K562 (cell line): ENCODE data around the gene CDNF. TPM values are rescaled to one million over a fixed set of nuclear protein-coding genes. Genes with fewer than 3 reads are reported as not detected.

Experiments
- CSDE1 ChIP-seq, 2 experiments: fragments of 450-650 bp; IDR thresholded peaks; 2 replicates each; pipeline ENCODE4 v1.6.1; 2016; ENCODE audit warnings: mild to moderate bottlenecking in 1 of 2
- E2F3 ChIP-seq: fragments of 250-450 bp; sonication (Bioruptor Pico); IDR thresholded peaks from 2 replicates; pipeline ENCODE4 v1.4.0; 2020; ENCODE audit warnings: mild to moderate bottlenecking
- ESRRA ChIP-seq: fragments of 450-650 bp; IDR thresholded peaks from 2 replicates; pipeline ENCODE4 v1.6.1; 2014; ENCODE audit warnings: low read depth, mild to moderate bottlenecking, moderate library complexity, borderline replicate concordance
- HDAC8 ChIP-seq: fragments of 450-650 bp; IDR thresholded peaks from 2 replicates; pipeline ENCODE4 v1.6.1; 2016; ENCODE audit warnings: mild to moderate bottlenecking, missing genetic modification characterization, moderate library complexity, missing compliant biosample characterization
- JUN ChIP-seq, 2 experiments: sonication (generic) in 1 of 2; formaldehyde crosslinking in 1 of 2; IDR thresholded peaks; 2 replicates each; pipeline versions ENCODE4 v1.6.1 to v1.8.0; 2012 to 2022; ENCODE audit warnings: borderline replicate concordance in 2 of 2, mild to moderate bottlenecking in 2 of 2, improper control_type of control experiment in 1 of 2, low read depth in 1 of 2, low read length in 1 of 2, missing genetic modification reagents in 1 of 2
- MYC ChIP-seq, 2 experiments: fragments of 250-450 bp in 1 of 2; sonication (Bioruptor Pico) in 1 of 2; IDR thresholded peaks; 2 replicates each; pipeline versions ENCODE4 v1.5.1 to v1.6.1; 2012 to 2021; ENCODE audit warnings: low read depth in 2 of 2, borderline replicate concordance in 1 of 2, improper control_type of control experiment in 1 of 2, low read length in 1 of 2, mild to moderate bottlenecking in 1 of 2, moderate library complexity in 1 of 2
- NCOR1 ChIP-seq: fragments of 450-650 bp; IDR thresholded peaks from 2 replicates; pipeline ENCODE4 v1.6.1; 2016; ENCODE audit warnings: mild to moderate bottlenecking, moderate library complexity
- POLR2A ChIP-seq: fragments of 450-650 bp; conservative IDR thresholded peaks from 2 replicates; pipeline ENCODE4 v1.6.1; 2016
- POLR2B ChIP-seq: fragments of 450-650 bp; IDR thresholded peaks from 2 replicates; pipeline ENCODE4 v1.6.1; 2018; ENCODE audit warnings: low read depth; ENCODE audit not compliant: partially characterized antibody
- SMAD4 ChIP-seq: fragments of 250-450 bp; sonication (Bioruptor Pico); conservative IDR thresholded peaks from 2 replicates; pipeline ENCODE4 v1.8.0; 2021; ENCODE audit warnings: inconsistent platforms, mild to moderate bottlenecking, moderate library complexity
- TAF7 ChIP-seq: fragments of 450-650 bp; IDR thresholded peaks from 2 replicates; pipeline ENCODE4 v1.6.1; 2016; ENCODE audit warnings: missing genetic modification characterization, missing compliant biosample characterization
- ZNF431 ChIP-seq: sonication (generic); formaldehyde crosslinking; IDR thresholded peaks from 2 replicates; pipeline ENCODE4 v1.8.0; 2022; ENCODE audit warnings: mild to moderate bottlenecking, missing genetic modification reagents
- polyA plus RNA-seq, 8 experiments: library from polyadenylated mRNA; depleted of rRNA in 4 of 8; stranded (reverse) in 5 of 8; unstranded in 3 of 8; fragments of >200 nt; fragmentation: Nextera tagmentation in 2 of 8; fragmentation: Illumina TruSeq in 1 of 8; extraction: Ambion mirVana in 2 of 8; extraction: Trizol in 1 of 8; gene quantifications; 2 replicates each; pipeline versions ENCODE4 v1.2.1 to v1.2.3, GENCODE V29; 2011 to 2014; ENCODE audit warnings: inconsistent platforms in 1 of 8, missing spikeins in 1 of 8
- total RNA-seq, 7 experiments: library from RNA; depleted of rRNA in 6 of 7; stranded (reverse); fragments of >200 nt in 6 of 7; fragmentation: Illumina TruSeq in 2 of 7; extraction: Trizol in 2 of 7; gene quantifications; 2 replicates each; pipeline versions ENCODE4 v1.2.1 to v1.2.3, GENCODE V29; 2011 to 2021; ENCODE audit warnings: low replicate concordance in 1 of 7
- TF ChIP-seq, protein P1 (sequence below): fragments of 200-800 bp; sonication (Bioruptor generic); IDR thresholded peaks from 2 replicates; pipeline ENCODE4 v1.6.1; 2017; ENCODE audit warnings: missing genetic modification characterization, missing compliant biosample characterization
- TF ChIP-seq, protein P2 (sequence below): fragments of 450-650 bp; IDR thresholded peaks from 2 replicates; pipeline ENCODE4 v1.6.1; 2016
- TF ChIP-seq, protein P3 (sequence below), 2 experiments: IDR thresholded peaks; 2 replicates each; pipeline ENCODE4 v1.6.1; 2011; ENCODE audit warnings: borderline replicate concordance in 1 of 2, control low read depth in 1 of 2, low read depth in 1 of 2, low read length in 1 of 2, mild to moderate bottlenecking in 1 of 2, mixed read lengths in 1 of 2, moderate library complexity in 1 of 2; ENCODE audit not compliant: insufficient read depth in 1 of 2, insufficient read length in 1 of 2, poor library complexity in 1 of 2, severe bottlenecking in 1 of 2; ENCODE audit errors: extremely low read depth in 1 of 2
- TF ChIP-seq, protein P4 (sequence below): sonication (generic); formaldehyde crosslinking; IDR thresholded peaks from 2 replicates; pipeline ENCODE4 v1.8.1; 2023; ENCODE audit warnings: mild to moderate bottlenecking, missing genetic modification reagents, moderate library complexity
- TF ChIP-seq, protein P5 (sequence below): fragments of 450-650 bp; IDR thresholded peaks from 2 replicates; pipeline ENCODE4 v1.6.1; 2016; ENCODE audit warnings: low read depth, mild to moderate bottlenecking, moderate library complexity
- TF ChIP-seq, protein P6 (sequence below): conservative IDR thresholded peaks from 2 replicates; pipeline ENCODE4 v1.6.1; 2011; ENCODE audit warnings: low read depth, mild to moderate bottlenecking, low read length; ENCODE audit not compliant: control insufficient read depth

CDNF gene
- total and polyA plus RNA-seq, 9 of the 15 experiments (the other 6 are each of a cell fraction or from before 2014, with no cell fraction given): 0.18 to 1.6 (median 0.61) TPM

DNA sequence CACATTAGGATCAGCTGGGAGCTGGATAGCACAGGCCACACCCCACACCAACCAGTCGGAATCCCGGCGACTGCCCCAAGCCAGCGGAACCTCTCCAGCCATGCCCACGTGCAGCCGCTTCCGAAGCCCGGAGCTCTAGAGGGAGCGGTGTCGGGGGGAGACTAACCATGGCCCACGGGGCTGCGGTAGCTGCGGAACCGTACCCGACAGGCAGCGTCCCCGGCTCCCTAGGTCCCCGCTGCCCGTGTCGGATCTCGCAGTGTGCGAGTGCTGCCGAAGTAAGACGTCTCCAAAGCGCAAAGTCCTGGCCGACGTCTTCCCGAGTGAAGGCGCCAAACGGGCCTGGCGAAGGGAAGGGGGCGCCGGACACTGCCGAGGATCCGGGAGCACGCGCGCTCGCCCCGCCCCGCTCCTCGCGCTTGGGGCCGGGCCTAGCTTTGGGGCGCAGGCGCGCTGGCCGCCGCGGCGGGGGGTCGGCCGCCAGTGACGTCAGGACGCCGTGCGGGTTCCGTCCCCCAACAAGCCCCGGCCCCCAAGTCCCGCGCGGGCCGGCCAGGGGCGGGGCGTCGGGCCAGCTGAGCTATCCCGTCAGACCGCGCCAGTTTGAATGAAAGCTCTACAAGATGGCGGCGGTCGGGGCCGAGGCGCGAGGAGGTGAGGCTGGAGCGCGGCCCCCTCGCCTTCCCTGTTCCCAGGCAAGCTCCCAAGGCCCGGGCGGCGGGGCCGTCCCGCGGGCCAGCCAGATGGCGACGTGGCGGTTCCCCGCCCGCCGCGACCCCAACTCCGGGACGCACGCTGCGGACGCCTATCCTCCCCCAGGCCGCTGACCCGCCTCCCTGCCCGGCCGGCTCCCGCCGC is 40.7 kb upstream of the CDNF start, which contains the start of gene SUV39H2 (continued):
- TF ChIP-seq, protein P1, sequence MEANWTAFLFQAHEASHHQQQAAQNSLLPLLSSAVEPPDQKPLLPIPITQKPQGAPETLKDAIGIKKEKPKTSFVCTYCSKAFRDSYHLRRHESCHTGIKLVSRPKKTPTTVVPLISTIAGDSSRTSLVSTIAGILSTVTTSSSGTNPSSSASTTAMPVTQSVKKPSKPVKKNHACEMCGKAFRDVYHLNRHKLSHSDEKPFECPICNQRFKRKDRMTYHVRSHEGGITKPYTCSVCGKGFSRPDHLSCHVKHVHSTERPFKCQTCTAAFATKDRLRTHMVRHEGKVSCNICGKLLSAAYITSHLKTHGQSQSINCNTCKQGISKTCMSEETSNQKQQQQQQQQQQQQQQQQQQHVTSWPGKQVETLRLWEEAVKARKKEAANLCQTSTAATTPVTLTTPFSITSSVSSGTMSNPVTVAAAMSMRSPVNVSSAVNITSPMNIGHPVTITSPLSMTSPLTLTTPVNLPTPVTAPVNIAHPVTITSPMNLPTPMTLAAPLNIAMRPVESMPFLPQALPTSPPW (CRISPR knock-in tag): peak; percentile 83
- TF ChIP-seq, protein P2, sequence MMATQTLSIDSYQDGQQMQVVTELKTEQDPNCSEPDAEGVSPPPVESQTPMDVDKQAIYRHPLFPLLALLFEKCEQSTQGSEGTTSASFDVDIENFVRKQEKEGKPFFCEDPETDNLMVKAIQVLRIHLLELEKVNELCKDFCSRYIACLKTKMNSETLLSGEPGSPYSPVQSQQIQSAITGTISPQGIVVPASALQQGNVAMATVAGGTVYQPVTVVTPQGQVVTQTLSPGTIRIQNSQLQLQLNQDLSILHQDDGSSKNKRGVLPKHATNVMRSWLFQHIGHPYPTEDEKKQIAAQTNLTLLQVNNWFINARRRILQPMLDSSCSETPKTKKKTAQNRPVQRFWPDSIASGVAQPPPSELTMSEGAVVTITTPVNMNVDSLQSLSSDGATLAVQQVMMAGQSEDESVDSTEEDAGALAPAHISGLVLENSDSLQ: peak; percentile 54; the same call in 1 of the 2 replicates
- TF ChIP-seq, protein P3, sequence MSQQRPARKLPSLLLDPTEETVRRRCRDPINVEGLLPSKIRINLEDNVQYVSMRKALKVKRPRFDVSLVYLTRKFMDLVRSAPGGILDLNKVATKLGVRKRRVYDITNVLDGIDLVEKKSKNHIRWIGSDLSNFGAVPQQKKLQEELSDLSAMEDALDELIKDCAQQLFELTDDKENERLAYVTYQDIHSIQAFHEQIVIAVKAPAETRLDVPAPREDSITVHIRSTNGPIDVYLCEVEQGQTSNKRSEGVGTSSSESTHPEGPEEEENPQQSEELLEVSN (IDR thresholded peaks at IDR 0.05; ENCODE audit: borderline replicate concordance in 1 of 2, extremely low read depth in 1 of 2, insufficient read depth in 1 of 2, insufficient read length in 1 of 2, low read depth in 1 of 2, low read length in 1 of 2, poor library complexity in 1 of 2, severe bottlenecking in 1 of 2): peak; percentile 79 to 88
- TF ChIP-seq HDAC8 (tag) (peak; percentile 29; the same call in 1 of the 2 replicates), ZNF431 (CRISPR knock-in tag) (peak; percentile 59; the same call in 1 of the 2 replicates), TAF7 (tag) (peak; percentile 70; the same call in 1 of the 2 replicates), POLR2A (peak; percentile 93), JUN (IDR thresholded peaks at IDR 0.05; ENCODE audit: borderline replicate concordance, low read depth, low read length) (no peak; the same call in 1 of the 2 replicates), JUN (CRISPR knock-in tag; IDR thresholded peaks at IDR 0.05; ENCODE audit: borderline replicate concordance) (0 out of 2 replicates have a peak, but pooled peaks have one; percentile 38), E2F3 (CRISPR knock-in tag) (0 out of 2 replicates have a peak, but pooled peaks have one; percentile 48), SMAD4 (CRISPR knock-in tag) (peak; percentile 61; the same call in 1 of the 2 replicates), CSDE1 (IDR thresholded peaks at IDR 0.05) (no peak), POLR2B (peak; percentile 67), ESRRA (peak; percentile 43; the same call in 1 of the 2 replicates), NCOR1 (no peak), MYC (IDR thresholded peaks at IDR 0.05; ENCODE audit: low read depth, low read length) (peak; percentile 89), MYC (CRISPR knock-in tag; IDR thresholded peaks at IDR 0.05; ENCODE audit: borderline replicate concordance, low read depth) (peak; percentile 95; the same call in 1 of the 2 replicates)
- TF ChIP-seq, protein P4, sequence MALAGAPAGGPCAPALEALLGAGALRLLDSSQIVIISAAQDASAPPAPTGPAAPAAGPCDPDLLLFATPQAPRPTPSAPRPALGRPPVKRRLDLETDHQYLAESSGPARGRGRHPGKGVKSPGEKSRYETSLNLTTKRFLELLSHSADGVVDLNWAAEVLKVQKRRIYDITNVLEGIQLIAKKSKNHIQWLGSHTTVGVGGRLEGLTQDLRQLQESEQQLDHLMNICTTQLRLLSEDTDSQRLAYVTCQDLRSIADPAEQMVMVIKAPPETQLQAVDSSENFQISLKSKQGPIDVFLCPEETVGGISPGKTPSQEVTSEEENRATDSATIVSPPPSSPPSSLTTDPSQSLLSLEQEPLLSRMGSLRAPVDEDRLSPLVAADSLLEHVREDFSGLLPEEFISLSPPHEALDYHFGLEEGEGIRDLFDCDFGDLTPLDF: peak; percentile 84
- TF ChIP-seq, protein P5, sequence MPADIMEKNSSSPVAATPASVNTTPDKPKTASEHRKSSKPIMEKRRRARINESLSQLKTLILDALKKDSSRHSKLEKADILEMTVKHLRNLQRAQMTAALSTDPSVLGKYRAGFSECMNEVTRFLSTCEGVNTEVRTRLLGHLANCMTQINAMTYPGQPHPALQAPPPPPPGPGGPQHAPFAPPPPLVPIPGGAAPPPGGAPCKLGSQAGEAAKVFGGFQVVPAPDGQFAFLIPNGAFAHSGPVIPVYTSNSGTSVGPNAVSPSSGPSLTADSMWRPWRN: no peak
- TF ChIP-seq, protein P6, sequence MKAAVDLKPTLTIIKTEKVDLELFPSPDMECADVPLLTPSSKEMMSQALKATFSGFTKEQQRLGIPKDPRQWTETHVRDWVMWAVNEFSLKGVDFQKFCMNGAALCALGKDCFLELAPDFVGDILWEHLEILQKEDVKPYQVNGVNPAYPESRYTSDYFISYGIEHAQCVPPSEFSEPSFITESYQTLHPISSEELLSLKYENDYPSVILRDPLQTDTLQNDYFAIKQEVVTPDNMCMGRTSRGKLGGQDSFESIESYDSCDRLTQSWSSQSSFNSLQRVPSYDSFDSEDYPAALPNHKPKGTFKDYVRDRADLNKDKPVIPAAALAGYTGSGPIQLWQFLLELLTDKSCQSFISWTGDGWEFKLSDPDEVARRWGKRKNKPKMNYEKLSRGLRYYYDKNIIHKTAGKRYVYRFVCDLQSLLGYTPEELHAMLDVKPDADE: peak; percentile 32
